Mucosa of stomach (tissue), 1 donor: Measurements from ENCODE around the gene ZMIZ1.

Experiments
- H3K27me3 ChIP-seq: one replicate; pipeline ENCODE4 v1.7.0; 2013; ENCODE audit warnings: mild to moderate bottlenecking, low read length; ENCODE audit not compliant: control insufficient read depth, insufficient read depth
- H3K36me3 ChIP-seq: one replicate; pipeline ENCODE4 v1.7.0; 2013; ENCODE audit warnings: low read length; ENCODE audit not compliant: control insufficient read depth, insufficient read depth
- H3K4me1 ChIP-seq: one replicate; pipeline ENCODE4 v1.7.0; 2013; ENCODE audit warnings: mild to moderate bottlenecking, low read length; ENCODE audit not compliant: control insufficient read depth, insufficient read depth
- H3K4me3 ChIP-seq: one replicate; pipeline ENCODE4 v1.7.0; 2013; ENCODE audit warnings: low read length
- H3K9ac ChIP-seq: one replicate; pipeline ENCODE4 v1.7.0; 2013; ENCODE audit warnings: mild to moderate bottlenecking, low read length, moderate library complexity
- H3K9me3 ChIP-seq: one replicate; pipeline ENCODE4 v1.7.0; 2013; ENCODE audit warnings: mild to moderate bottlenecking, low read length, moderate library complexity; ENCODE audit not compliant: control insufficient read depth
- donor health status: Pancreatic carcinoma.

ZMIZ1 gene

DNA sequence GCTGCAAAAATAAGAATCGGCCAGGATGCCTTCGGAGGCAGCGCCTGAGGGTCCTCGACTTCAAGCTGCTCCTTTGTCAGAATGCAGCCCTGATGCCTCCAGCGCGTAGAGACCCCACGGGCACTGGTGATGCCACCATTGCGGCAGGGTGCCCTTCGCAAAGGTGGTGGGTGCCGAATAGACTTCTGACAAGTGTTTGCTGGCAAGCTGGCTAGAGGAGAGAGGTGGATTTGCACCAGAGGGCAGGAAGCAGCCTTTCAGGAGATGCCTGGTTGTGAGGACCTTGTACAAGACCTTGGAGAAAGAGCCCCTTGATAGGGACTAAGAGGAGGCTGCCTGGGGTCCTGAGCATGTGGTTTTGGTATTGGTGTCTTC, 175.3 kb downstream of the ZMIZ1 start:
- H3K9ac ChIP-seq, result peak overlapping the region; percentile 3
- peaks cover 47% of the 10 kb centered on the region for H3K4me1 ChIP-seq
- no peak overlapping the region for H3K4me3 ChIP-seq
- H3K36me3 ChIP-seq, result no peaks in the 10 kb centered on the region
- H3K27me3 ChIP-seq, result no peaks in the 10 kb centered on the region
- no peaks in the 10 kb centered on the region for H3K9me3 ChIP-seq

GRCh38 chr10:79244841-79245504, 176.2 kb downstream of the ZMIZ1 start:
- peaks cover 47% of the 10 kb centered on the region for H3K4me1 ChIP-seq
- H3K4me3 ChIP-seq, result no peak overlapping the region
- no peaks in the 10 kb centered on the region for H3K36me3 ChIP-seq
- no peaks in the 10 kb centered on the region for H3K9me3 ChIP-seq
- no peaks in the 10 kb centered on the region for H3K27me3 ChIP-seq
- H3K9ac ChIP-seq, result no peak overlapping the region

- Histone ChIP-seq H3K9me3 (no peaks in the 10 kb centered on the region), H3K4me1 (peaks cover 47% of the 10 kb centered on the region), H3K9ac (peak overlapping the region; percentile 20), H3K36me3 (no peaks in the 10 kb centered on the region), H3K27me3 (no peaks in the 10 kb centered on the region), H3K4me3 (no peak overlapping the region)
Observed at GRCh38 chr10:79245539-79246208, 176.9 kb downstream of the ZMIZ1 start.

GRCh38 chr10:79246209-79246581, 177.4 kb downstream of the ZMIZ1 start:
- no peaks in the 10 kb centered on the region for H3K9me3 ChIP-seq

GRCh38 chr10:79246606-79247275, 178.0 kb downstream of the ZMIZ1 start:
- Histone ChIP-seq H3K4me1 (peaks cover 41% of the 10 kb centered on the region), H3K4me3 (no peak overlapping the region), H3K36me3 (no peaks in the 10 kb centered on the region), H3K27me3 (no peaks in the 10 kb centered on the region), H3K9ac (peak overlapping the region; percentile 20), H3K9me3 (no peaks in the 10 kb centered on the region)

More at GRCh38 chr10:79246209-79246581, 177.4 kb downstream of the ZMIZ1 start:
- H3K27me3 ChIP-seq, result no peaks in the 10 kb centered on the region
- no peaks in the 10 kb centered on the region for H3K36me3 ChIP-seq
- peak overlapping the region; percentile 20 for H3K9ac ChIP-seq
- no peak overlapping the region for H3K4me3 ChIP-seq
- peaks cover 47% of the 10 kb centered on the region for H3K4me1 ChIP-seq

DNA sequence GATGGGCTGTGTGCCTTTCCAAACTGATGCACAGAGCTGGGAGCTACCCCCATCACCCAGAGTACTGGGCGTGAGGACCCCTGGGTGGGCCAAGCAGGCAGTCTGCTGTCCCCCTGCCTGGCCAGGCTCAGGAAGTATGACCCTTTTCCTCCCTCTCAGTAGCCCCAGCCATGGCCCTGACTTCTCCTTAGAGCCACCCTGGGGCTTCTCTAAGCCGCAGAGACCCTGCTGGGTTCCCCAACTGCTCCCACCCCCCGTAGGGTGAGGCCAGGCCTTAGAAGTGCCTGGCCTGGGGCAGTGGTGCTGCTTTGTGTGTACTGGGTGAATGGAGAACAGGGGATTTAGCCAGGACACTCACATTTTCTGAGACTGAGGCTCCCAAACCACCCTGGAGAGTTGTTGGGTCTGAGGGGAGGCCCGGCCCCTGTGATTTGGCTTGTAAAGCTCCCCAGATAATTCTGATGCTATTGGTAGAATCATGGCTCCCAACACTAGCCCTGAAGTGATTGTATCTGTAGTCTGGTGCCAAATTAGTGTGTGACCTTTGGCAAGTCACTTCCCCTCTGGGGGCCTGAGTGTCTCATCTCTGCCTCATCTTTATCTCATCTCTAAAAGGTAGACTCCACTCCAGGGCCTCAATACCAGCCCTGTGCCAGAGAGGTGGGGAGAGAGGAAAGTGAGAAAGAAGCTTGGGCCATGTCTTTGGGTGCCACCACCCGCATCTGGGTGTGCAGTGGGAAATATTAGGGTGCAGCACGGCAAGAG, 178.8 kb downstream of the ZMIZ1 start:
- H3K4me1 ChIP-seq, result peaks cover 38% of the 10 kb centered on the region
- H3K9ac ChIP-seq, result no peak overlapping the region
- H3K4me3 ChIP-seq, result no peak overlapping the region
- H3K9me3 ChIP-seq, result no peaks in the 10 kb centered on the region
- H3K27me3 ChIP-seq, result no peaks in the 10 kb centered on the region
- no peaks in the 10 kb centered on the region for H3K36me3 ChIP-seq

- H3K4me3 ChIP-seq, result no peak overlapping the region
- H3K9ac ChIP-seq, result no peak overlapping the region
- no peaks in the 10 kb centered on the region for H3K27me3 ChIP-seq
- H3K9me3 ChIP-seq, result no peaks in the 10 kb centered on the region
- no peaks in the 10 kb centered on the region for H3K36me3 ChIP-seq
- H3K4me1 ChIP-seq, result peaks cover 38% of the 10 kb centered on the region
Observed at GRCh38 chr10:79248341-79249185, 179.8 kb downstream of the ZMIZ1 start.

DNA sequence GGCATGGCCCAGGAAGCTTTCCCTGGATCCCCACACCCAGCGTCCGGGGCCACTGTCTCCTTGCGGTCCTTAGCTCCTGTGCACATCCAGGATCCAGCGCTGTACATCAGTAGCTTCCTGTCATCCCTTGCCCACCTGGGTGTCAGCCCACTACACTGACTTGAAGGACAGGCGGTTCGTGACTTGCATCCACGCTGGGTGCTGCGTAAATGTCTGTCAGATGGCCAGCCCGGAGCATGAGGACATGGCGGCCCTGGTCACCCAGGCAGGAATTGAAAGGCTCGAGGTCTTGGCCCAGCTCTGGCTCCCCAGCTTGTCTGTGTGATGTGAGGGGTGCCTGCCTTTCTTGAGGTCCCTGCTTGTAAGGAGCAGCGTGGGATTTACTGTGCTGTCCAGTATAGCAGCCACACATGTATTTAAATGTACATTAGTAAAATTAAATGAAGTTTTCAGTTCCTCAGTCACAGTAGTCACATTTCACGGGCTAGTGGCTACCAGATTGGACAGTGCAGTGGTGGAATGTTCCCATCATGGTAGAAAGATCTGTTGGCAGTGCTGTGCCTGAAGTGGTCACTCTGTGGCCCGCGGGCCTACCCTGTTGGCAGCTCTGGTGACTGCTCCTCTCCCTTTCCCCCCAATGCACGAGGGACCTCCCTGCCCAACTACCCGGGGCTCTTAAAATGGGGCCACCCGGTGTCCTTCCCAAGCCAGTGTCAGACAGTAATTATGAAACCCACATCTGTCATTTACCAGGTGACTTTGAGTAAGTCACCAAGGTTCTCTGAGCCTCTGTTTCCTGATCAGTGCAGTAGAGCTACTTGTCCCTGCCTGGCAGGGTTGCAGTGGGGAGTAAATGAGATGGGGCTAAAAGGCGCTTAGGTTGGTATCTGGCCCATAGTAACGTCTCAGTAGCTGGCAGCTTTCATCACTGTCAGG, 180.7 kb downstream of the ZMIZ1 start:
- no peak overlapping the region for H3K4me3 ChIP-seq
- peaks cover 32% of the 10 kb centered on the region for H3K4me1 ChIP-seq

DNA sequence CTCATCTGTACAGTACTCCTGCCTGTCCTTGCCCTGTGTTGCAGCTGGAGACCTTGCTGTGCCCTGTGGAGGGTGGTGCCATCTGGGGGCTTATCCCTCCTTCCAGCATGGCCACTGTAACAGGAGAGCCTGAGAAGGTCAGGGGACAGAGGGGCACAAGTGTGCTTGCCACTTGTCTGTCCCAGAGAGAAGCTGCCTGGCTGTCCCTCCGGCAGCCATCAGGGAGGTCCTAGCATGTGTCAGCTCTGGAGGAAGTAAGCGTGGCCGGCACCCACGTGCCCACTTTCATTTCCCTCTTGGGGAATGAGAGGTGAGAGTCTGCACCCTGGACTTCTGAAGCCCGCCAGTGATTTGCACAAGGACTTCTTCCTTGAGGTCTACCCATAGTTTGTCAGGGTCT, 181.5 kb downstream of the ZMIZ1 start:
- Histone ChIP-seq H3K9ac (no peak overlapping the region), H3K36me3 (no peaks in the 10 kb centered on the region), H3K27me3 (no peaks in the 10 kb centered on the region), H3K4me1 (peaks cover 30% of the 10 kb centered on the region), H3K9me3 (no peaks in the 10 kb centered on the region), H3K4me3 (no peak overlapping the region)

More for the DNA sequence above, 180.7 kb downstream of the ZMIZ1 start:
- Histone ChIP-seq H3K27me3 (no peaks in the 10 kb centered on the region), H3K9ac (no peak overlapping the region), H3K36me3 (no peaks in the 10 kb centered on the region), H3K9me3 (no peaks in the 10 kb centered on the region)

DNA sequence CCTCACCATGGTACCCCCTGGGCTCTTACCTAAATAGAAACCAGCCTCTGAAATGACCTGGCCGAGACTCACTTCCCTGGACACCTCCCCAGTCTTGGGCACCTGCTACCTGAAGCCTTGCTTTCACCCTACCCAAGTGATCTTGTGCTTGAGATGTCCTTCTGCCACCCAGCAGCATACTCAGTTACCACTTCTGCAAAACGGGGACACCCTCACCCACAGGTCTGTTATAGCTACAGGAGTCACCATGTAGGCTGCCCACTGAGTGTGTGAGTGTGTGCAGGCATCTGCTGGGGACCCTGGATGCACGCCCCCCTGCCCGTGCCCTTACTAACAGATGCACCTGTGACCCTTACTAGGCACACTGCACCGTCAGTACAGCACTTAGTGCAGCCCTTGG, 183.7 kb downstream of the ZMIZ1 start:
- H3K4me1 ChIP-seq, result peaks cover 9% of the 10 kb centered on the region
- no peaks in the 10 kb centered on the region for H3K9me3 ChIP-seq
- H3K4me3 ChIP-seq, result no peak overlapping the region
- no peaks in the 10 kb centered on the region for H3K36me3 ChIP-seq
- no peak overlapping the region for H3K9ac ChIP-seq
- H3K27me3 ChIP-seq, result no peaks in the 10 kb centered on the region
